ENCODE measurements around the gene RANBP17.

- TF ChIP-seq, protein P1, sequence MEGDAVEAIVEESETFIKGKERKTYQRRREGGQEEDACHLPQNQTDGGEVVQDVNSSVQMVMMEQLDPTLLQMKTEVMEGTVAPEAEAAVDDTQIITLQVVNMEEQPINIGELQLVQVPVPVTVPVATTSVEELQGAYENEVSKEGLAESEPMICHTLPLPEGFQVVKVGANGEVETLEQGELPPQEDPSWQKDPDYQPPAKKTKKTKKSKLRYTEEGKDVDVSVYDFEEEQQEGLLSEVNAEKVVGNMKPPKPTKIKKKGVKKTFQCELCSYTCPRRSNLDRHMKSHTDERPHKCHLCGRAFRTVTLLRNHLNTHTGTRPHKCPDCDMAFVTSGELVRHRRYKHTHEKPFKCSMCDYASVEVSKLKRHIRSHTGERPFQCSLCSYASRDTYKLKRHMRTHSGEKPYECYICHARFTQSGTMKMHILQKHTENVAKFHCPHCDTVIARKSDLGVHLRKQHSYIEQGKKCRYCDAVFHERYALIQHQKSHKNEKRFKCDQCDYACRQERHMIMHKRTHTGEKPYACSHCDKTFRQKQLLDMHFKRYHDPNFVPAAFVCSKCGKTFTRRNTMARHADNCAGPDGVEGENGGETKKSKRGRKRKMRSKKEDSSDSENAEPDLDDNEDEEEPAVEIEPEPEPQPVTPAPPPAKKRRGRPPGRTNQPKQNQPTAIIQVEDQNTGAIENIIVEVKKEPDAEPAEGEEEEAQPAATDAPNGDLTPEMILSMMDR (IDR thresholded peaks at IDR 0.05; ENCODE audit: low read depth, low read length) = no peak
- TF ChIP-seq EZH2phosphoT487 (IDR thresholded peaks at IDR 0.05; ENCODE audit: low read depth) = no peak
Measured at GRCh38 chr5:171221916-171222315, 360.1 kb downstream of the RANBP17 start.

Data from OCI-LY3 (cell line).